Neuron (in vitro differentiated cells): ENCODE results near the gene MB21D2.

Experiments used
- H2AFZ ChIP-seq: one replicate; pipeline ENCODE4 v1.6.1; 2013; ENCODE audit warnings: low read depth, mild to moderate bottlenecking, inconsistent platforms, low read length, moderate library complexity
- H3K27me3 ChIP-seq: one replicate; pipeline ENCODE4 v1.6.1; 2013; ENCODE audit warnings: low read length; ENCODE audit not compliant: insufficient read depth
- H3K36me3 ChIP-seq: one replicate; pipeline ENCODE4 v1.6.1; 2013; ENCODE audit warnings: low read length; ENCODE audit not compliant: insufficient read depth
- H3K4me1 ChIP-seq: one replicate; pipeline ENCODE4 v1.6.1; 2013; ENCODE audit warnings: low read length; ENCODE audit not compliant: insufficient read depth
- H3K4me3 ChIP-seq: 2 replicates; pipeline ENCODE4 v1.5.1; 2013; ENCODE audit warnings: mild to moderate bottlenecking, low read length, moderate library complexity
- H3K9me3 ChIP-seq: one replicate; pipeline ENCODE4 v1.6.1; 2013; ENCODE audit warnings: low read length

The MB21D2 gene

DNA sequence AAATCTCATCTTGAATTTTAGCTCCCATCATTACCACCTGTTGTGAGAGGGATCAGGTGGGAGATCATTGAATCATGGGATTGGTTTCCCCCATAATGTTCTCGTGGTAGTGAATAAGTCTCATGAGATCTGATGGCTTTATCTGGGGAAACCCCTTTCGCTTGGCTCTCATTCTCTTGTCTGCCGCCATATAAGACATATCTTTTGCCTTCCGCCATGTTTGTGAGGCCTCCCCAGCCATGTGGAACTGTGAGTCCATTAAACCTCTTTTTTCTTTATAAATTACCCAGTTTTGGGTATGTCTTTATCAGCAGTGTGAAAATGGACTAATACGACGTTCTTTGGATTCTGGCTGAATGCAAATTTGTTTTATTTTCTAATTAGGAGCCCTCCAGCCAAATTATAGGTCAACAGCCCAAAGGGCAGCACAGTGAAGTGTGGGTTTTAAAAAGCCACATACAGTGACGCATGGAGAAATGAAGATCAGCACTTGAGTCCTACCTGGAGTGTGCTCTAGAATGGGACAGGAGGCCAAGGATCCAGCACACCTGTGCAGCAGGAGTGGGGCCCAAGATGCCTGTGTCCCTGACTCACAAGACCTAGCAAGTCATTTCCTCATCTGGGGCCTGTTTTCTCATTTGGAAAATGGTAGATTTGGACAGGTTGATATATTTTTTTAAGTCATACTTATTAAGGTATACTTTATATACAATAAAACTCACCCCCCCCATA, 89.6 kb downstream of the MB21D2 start:
- Histone ChIP-seq H3K36me3 (no peaks in the 10 kb centered on the region), H3K27me3 (no peaks in the 10 kb centered on the region), H3K4me3 (no peak overlapping the region), H2AFZ (no peak overlapping the region), H3K4me1 (peaks cover 1% of the 10 kb centered on the region), H3K9me3 (peaks cover 2% of the 10 kb centered on the region)

DNA sequence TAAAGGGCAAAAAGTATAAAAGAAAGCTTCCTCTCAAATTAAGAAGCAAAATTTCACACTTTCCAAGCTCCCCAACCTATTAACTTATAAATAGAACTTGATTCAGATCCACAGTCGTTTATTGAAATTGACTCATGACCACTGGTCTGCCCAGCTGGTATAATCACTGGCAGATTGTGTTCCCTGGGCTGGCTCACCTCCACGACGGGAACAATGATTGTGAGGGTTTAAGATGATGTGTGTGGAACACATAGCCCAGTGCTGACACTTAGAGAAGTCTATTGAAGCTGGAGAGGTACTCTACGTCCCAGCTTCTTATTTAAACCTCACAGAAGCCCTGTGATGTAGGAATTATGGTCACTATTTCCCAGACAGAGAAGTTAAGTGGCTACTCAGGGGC, 90.4 kb downstream of the MB21D2 start:
- H3K4me1 ChIP-seq = no peaks in the 10 kb centered on the region
- no peak overlapping the region for H3K4me3 ChIP-seq
- H3K9me3 ChIP-seq = peaks cover 2% of the 10 kb centered on the region
- H3K27me3 ChIP-seq = no peaks in the 10 kb centered on the region
- no peak overlapping the region for H2AFZ ChIP-seq
- no peaks in the 10 kb centered on the region for H3K36me3 ChIP-seq

DNA sequence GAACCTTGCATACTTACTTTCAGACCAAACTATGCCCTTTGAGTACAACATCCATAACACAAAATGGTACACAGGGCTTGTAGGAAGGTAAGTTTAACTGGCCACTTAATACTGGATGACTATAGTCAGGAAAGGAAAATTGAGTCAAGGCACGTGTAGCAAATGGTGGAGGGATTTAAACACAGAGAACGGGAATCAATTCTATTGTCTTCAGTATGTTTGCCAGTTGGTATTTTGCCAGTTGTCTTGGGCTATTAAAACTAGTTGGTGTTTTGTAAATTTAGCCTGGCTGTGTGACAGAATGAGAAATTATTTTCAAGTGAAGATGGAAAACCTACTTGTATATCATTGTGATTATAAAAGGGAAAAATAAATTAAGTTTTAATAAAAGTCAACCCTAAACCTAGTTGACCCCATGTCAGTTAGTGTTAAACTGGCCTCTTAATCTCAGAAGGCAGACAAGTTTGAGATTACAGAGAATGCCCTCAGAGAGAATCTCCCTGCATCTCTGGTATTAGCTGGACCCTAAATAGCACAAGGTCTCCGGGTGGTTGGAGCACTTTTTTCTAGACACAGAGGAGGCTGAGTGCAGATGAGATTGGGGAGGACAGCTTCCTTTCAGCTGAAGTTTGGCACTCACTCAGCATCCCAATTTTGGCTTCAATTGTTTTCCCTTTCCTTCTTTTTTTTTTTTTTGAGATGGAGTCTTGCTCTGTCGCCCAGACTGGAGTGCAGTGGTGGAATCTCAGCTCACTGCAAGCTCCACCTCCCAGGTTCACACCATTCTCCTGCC, 91.2 kb downstream of the MB21D2 start:
- Histone ChIP-seq H2AFZ (no peak overlapping the region), H3K36me3 (no peaks in the 10 kb centered on the region)

DNA sequence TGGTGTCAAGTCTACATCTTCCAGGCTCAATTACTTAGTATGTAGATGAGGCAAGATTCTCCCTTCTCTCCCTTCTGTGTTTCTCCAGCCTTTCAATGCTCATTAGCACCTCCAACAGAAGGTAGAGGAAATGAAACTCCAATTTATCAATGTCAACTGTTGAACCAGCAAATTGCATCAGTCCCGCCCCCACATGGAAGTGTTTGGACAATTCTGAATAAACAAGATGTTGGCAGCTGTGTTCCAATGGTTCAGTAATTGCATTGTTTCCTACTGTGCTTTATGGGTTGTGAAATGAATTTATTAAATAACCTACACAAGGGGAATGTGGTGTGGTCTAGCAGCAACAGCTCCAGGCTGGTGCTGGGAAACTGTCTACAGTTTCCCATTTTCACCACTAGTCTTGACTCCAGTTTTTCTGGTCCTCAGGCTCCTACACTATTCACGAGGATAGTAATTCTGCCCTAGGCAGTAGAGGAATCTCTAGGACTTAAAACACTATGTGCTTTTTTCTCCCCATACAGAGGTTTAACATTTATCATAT, 91.9 kb downstream of the MB21D2 start:
- no peaks in the 10 kb centered on the region for H3K27me3 ChIP-seq
- H3K4me3 ChIP-seq = no peak overlapping the region
- H2AFZ ChIP-seq = no peak overlapping the region
- no peaks in the 10 kb centered on the region for H3K4me1 ChIP-seq
- no peaks in the 10 kb centered on the region for H3K36me3 ChIP-seq
- peaks cover 2% of the 10 kb centered on the region for H3K9me3 ChIP-seq

More for the DNA sequence above, 91.2 kb downstream of the MB21D2 start:
- Histone ChIP-seq H3K9me3 (peaks cover 2% of the 10 kb centered on the region), H3K4me1 (no peaks in the 10 kb centered on the region), H3K4me3 (no peak overlapping the region), H3K27me3 (no peaks in the 10 kb centered on the region)

DNA sequence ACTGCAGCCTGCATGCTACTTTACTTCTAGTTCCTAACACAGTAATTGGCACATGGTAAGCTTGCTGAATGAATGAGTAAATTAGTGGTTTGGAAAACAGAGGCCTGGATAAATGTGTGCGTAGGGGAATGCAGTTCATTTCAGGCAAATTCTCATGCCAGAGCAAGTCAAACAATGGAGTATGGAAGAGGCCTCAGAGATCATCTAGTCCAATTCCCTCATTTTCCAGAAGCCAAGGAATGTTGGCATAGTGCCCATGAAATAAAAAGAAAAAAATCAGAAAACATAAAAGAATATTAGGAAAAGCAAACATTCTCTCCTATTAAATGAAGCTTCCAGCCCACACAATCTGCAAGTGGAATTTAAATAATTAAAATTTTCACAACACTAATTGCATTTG, 92.4 kb downstream of the MB21D2 start:
- Histone ChIP-seq H3K4me3 (no peak overlapping the region), H3K9me3 (peaks cover 2% of the 10 kb centered on the region), H3K27me3 (no peaks in the 10 kb centered on the region), H3K4me1 (no peaks in the 10 kb centered on the region), H3K36me3 (no peaks in the 10 kb centered on the region), H2AFZ (no peak overlapping the region)

DNA sequence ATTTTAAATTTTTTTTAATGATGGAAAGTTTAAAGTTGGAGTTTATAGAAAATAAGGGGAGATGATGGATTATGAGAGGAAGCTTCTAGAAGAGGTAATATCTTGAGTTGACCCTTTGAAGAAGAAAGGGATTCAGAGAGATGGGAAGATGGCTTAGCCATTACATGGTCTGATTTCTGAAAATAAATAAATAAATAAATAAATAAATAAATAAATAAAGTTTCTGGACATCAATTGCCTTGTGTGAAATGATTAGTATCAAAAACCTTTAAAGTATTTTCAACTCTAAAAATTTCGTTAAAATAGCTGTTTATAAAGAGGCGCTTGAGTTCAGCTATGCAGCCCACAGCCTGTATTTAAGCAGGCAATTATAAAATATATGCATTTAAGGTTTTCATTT, 93.3 kb downstream of the MB21D2 start:
- Histone ChIP-seq H3K4me1 (no peaks in the 10 kb centered on the region), H3K9me3 (no peaks in the 10 kb centered on the region), H2AFZ (no peak overlapping the region), H3K27me3 (no peaks in the 10 kb centered on the region), H3K36me3 (no peaks in the 10 kb centered on the region), H3K4me3 (no peak overlapping the region)

DNA sequence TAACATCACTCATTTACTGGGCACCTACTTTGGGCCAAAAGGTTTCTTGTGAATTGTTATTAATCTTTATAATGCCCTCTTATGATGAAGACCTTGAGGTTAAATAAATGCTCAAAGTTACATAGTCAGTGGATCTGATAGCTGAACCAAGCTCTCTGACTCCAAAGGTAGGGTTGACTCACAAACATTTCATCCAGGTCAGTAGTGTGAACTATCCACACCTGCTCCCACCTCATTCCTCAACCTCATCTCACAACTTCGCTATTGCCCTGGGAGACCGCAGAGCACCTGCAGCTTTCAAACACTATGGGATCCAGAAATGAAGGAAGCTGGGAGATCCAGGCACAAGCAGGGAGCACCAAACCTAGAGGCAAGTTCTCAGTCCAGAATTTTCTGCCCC, 96.5 kb downstream of the MB21D2 start:
- no peaks in the 10 kb centered on the region for H3K36me3 ChIP-seq
- H3K4me3 ChIP-seq = no peak overlapping the region
- H3K4me1 ChIP-seq = peaks cover 4% of the 10 kb centered on the region
- H2AFZ ChIP-seq = no peak overlapping the region
- no peaks in the 10 kb centered on the region for H3K27me3 ChIP-seq
- H3K9me3 ChIP-seq = no peaks in the 10 kb centered on the region

DNA sequence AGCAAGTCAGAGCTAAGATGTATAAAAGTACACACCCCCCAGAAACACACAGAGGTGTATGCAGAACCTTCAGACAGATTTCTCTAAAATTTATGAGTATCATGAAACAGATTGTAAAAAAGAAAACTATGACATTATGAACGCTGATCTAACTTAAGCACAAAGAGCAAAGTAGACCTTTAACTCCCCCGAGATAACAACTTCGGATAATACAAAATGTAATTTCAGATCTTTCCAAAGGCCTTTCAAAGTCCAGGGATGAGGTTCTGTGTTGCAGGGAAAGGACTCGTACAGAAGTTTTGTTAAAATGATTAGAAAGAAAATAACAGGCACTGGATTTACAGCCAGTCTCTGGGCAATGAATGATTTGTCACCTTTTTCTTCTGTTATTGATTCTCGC, 97.5 kb downstream of the MB21D2 start:
- Histone ChIP-seq H3K4me3 (no peak overlapping the region), H3K36me3 (no peaks in the 10 kb centered on the region), H2AFZ (no peak overlapping the region), H3K9me3 (no peaks in the 10 kb centered on the region), H3K4me1 (peaks cover 4% of the 10 kb centered on the region), H3K27me3 (no peaks in the 10 kb centered on the region)

DNA sequence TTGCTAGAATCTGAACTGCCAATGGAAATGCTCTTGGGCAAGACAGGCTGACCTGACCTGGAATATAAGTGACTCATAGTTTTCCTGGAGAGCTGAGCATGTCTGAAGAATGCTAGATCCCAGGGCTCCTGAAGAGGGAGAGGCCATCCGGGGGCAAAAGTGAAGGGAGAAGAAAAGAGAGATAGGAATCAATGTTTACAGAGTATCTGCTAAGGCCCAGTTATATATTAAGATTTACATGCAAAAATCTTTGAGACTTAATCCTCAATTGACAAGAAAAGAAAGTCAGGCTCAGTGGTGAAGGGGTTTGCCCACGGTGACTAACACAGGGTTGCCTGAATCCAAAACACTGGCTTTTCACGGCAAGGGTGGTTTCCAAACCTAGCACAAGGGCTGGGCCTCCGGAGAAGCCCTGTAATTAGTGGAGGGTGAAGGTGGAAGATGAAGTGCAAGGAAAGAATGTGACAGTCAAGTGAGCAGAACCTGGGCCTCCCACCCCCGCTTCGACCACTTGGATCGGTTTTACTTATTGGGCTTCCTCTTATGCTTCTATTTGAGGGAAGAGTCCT, 98.6 kb downstream of the MB21D2 start:
- H3K27me3 ChIP-seq = no peaks in the 10 kb centered on the region
- H3K9me3 ChIP-seq = no peaks in the 10 kb centered on the region
- H3K4me1 ChIP-seq = peaks cover 4% of the 10 kb centered on the region
- no peak overlapping the region for H2AFZ ChIP-seq
- H3K36me3 ChIP-seq = no peaks in the 10 kb centered on the region
- no peak overlapping the region for H3K4me3 ChIP-seq

DNA sequence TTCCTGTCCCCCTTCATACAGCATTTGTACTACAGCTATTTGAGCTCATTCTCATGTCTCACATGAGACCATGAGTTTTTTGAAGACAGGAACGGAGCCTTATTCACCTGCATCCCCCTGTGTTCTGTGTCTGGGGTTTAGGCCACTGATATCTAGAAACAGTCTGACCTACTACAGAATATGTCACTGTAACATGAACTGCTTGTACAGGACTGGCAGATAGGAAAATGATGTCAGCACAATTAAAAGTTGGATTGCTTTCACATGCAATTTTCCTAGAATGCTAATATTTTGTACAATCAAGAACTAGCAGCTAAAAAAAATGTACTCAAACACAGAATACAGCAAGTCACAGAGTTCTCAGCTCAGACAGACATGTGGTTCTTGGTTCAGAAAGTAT, 99.5 kb downstream of the MB21D2 start:
- peaks cover 7% of the 10 kb centered on the region for H3K4me1 ChIP-seq
- H3K4me3 ChIP-seq = no peak overlapping the region
- no peaks in the 10 kb centered on the region for H3K36me3 ChIP-seq
- H3K27me3 ChIP-seq = no peaks in the 10 kb centered on the region
- no peaks in the 10 kb centered on the region for H3K9me3 ChIP-seq
- H2AFZ ChIP-seq = no peak overlapping the region

DNA sequence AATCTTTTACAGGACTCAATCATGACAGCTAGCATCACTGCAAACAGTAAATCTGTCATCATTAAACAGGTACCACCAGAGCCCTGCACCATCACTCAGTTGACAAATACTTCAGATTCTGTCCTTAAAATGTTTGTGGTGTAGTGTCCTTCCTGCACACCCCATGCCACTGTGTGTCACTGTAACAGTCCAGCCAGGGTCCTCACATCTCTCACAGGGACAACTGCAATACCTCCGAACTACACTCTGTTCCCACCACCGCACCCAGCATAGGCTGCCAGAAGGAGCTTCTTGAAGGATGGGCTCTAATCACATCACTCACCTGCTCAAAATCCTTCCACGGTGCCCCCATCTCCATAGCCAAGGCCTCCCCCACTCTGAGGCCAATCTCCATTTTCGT, 100.2 kb downstream of the MB21D2 start:
- H2AFZ ChIP-seq = no peak overlapping the region
- H3K36me3 ChIP-seq = no peaks in the 10 kb centered on the region
- no peaks in the 10 kb centered on the region for H3K27me3 ChIP-seq
- H3K4me3 ChIP-seq = no peak overlapping the region
- peaks cover 11% of the 10 kb centered on the region for H3K4me1 ChIP-seq
- H3K9me3 ChIP-seq = no peaks in the 10 kb centered on the region

DNA sequence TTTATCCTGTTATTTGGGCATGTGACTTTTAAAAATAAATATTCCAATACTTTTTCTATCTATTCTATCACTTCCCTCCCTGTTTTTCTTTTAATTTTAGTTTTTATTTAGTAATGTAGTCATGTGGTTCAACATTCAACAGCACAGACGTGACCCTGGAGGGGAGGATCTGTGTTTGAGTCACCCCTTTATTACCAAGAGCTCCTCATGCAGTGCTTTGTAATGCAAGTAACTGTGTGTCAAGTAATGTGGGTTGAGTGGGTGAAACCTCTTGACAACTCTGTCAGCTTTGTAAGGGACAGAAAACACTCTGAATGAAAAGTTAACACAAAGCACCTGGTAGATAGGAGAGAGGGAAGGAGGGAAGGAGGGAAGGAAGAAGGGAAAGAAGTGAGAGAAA, 100.6 kb downstream of the MB21D2 start:
- Histone ChIP-seq H2AFZ (no peak overlapping the region), H3K4me1 (peaks cover 13% of the 10 kb centered on the region), H3K4me3 (no peak overlapping the region), H3K9me3 (no peaks in the 10 kb centered on the region), H3K27me3 (no peaks in the 10 kb centered on the region), H3K36me3 (no peaks in the 10 kb centered on the region)

DNA sequence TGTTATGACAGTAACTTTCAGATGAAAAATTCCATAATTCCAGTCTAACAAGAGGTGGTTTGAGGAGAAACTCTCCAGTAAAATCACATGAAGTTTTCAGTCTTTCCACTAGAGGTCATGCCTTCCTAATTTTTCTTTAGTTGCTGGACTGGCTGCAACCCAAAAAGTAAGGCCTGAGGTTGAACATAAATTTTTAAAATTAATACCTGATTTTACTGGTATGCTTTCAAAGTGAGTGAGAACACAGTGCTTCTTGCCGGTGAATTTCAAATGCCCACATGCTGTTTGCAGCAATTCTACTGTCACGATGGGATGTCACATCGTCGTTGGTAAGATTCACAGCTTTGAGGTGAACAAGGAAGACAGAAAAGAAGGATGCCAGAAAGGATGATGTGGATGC, 101.3 kb downstream of the MB21D2 start:
- Histone ChIP-seq H2AFZ (no peak overlapping the region), H3K4me1 (peaks cover 13% of the 10 kb centered on the region), H3K9me3 (no peaks in the 10 kb centered on the region), H3K4me3 (no peak overlapping the region), H3K27me3 (no peaks in the 10 kb centered on the region), H3K36me3 (no peaks in the 10 kb centered on the region)
